DND-41 (cell line): ENCODE measurements around the gene LMF2.
A peak's percentile ranks its signal among the peaks of the same experiment; 100 is the strongest.

Experiments
- EZH2 ChIP-seq: IDR thresholded peaks from 3 replicates; pipeline ENCODE4 v1.6.1; 2012; ENCODE audit warnings: borderline replicate concordance, low read depth, mild to moderate bottlenecking, moderate library complexity, low read length, inconsistent platforms; ENCODE audit not compliant: severe bottlenecking
- TF ChIP-seq, protein P1 (sequence below): IDR thresholded peaks from 2 replicates; pipeline ENCODE4 v1.5.1; 2012; ENCODE audit warnings: borderline replicate concordance, low read length, moderate library complexity, mild to moderate bottlenecking; ENCODE audit not compliant: poor library complexity, severe bottlenecking; ENCODE audit errors: extremely low read depth

- TF ChIP-seq, protein P1, sequence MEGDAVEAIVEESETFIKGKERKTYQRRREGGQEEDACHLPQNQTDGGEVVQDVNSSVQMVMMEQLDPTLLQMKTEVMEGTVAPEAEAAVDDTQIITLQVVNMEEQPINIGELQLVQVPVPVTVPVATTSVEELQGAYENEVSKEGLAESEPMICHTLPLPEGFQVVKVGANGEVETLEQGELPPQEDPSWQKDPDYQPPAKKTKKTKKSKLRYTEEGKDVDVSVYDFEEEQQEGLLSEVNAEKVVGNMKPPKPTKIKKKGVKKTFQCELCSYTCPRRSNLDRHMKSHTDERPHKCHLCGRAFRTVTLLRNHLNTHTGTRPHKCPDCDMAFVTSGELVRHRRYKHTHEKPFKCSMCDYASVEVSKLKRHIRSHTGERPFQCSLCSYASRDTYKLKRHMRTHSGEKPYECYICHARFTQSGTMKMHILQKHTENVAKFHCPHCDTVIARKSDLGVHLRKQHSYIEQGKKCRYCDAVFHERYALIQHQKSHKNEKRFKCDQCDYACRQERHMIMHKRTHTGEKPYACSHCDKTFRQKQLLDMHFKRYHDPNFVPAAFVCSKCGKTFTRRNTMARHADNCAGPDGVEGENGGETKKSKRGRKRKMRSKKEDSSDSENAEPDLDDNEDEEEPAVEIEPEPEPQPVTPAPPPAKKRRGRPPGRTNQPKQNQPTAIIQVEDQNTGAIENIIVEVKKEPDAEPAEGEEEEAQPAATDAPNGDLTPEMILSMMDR = peak; percentile 61
- TF ChIP-seq EZH2 = no peak
These were observed 50.9 kb downstream of the LMF2 start for GRCh38 chr22:50456466-50457234.
